ENCODE data around the gene GIMAP5. TPM values are rescaled to one million over a fixed set of nuclear protein-coding genes. Genes with fewer than 3 reads are reported as not detected.

The GIMAP5 gene
- total RNA-seq, 2 donors from 2014 or later, result 35.9 to 55.0 TPM

DNA sequence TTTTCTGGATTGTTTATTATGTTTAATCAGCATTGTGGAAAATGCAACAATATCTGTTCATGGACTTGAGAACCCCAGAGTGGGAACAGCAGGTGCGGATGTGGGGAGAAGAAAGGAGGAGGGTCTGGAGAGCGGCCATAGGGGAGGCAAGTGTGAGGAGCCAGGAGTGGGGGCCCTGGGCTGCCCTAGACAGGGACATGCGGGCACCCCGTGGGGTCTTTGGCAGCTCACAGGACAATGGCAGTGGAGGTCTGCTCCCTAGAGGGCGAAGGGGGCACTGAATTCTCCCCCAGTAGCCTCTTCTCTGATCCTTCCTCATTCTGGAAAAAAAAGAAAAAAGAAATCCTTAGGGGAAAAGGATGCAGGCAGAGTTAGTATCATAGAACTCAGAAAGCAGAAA lies 54.1 kb downstream of the GIMAP5 start:
- TF ChIP-seq, protein P1, sequence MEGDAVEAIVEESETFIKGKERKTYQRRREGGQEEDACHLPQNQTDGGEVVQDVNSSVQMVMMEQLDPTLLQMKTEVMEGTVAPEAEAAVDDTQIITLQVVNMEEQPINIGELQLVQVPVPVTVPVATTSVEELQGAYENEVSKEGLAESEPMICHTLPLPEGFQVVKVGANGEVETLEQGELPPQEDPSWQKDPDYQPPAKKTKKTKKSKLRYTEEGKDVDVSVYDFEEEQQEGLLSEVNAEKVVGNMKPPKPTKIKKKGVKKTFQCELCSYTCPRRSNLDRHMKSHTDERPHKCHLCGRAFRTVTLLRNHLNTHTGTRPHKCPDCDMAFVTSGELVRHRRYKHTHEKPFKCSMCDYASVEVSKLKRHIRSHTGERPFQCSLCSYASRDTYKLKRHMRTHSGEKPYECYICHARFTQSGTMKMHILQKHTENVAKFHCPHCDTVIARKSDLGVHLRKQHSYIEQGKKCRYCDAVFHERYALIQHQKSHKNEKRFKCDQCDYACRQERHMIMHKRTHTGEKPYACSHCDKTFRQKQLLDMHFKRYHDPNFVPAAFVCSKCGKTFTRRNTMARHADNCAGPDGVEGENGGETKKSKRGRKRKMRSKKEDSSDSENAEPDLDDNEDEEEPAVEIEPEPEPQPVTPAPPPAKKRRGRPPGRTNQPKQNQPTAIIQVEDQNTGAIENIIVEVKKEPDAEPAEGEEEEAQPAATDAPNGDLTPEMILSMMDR (IDR thresholded peaks at IDR 0.05), result no peak
- DNase-seq (ENCODE audit: low spot score) (no peak), ATAC-seq (ENCODE audit: insufficient number of reproducible peaks, low FRiP score, low read depth) (no peak)
- H3K27me3 ChIP-seq (replicated peaks; ENCODE audit: insufficient read depth), result no peaks in the 10 kb centered on the region
- peaks cover 0 to 4% of the 10 kb centered on the region in 2 donors for H3K4me1 ChIP-seq (ENCODE audit: control insufficient read depth in 1 of 2, low read depth in 2 of 2)
- no peaks in the 10 kb centered on the region for H3K9me3 ChIP-seq
- no peak overlapping the region for H3K4me3 ChIP-seq
- no peaks in the 10 kb centered on the region for H3K36me3 ChIP-seq
- no peak overlapping the region for H3K27ac ChIP-seq

DNA sequence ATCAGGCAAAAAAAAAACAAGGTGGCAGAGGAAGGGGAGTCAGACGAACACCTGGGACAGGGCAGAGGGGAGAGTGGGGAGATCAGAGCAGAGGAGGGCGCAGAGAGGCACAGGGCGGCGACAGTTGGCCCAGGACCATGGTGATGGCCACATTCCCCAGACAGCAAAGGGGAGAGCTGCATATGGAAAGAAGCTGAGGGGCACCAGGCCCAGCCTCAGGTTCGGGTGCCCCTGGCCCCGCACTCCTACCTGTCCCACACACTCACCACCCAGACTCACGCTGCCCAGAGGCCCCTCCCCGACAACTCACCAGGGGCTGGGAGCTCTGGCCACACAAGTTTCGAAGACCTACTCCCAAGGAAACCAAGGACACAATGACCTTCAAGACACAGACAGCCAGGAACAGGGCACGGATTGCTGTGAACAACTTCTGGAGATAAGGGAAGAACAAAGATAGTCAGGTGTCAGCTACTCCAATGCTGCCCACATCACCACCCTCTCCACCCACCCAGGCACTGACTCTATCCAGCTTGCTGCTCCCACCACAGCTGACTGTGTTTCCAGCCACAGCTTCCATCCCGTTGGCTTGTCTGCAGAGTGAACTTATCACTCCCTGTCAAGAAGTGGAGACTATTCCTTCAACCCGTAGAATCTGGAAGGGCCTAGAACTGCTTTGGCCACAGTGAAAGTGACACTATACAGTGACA lies 54.7 kb downstream of the GIMAP5 start:
- Histone ChIP-seq H3K9me3 (no peaks in the 10 kb centered on the region), H3K36me3 (no peaks in the 10 kb centered on the region), H3K27ac (no peak overlapping the region), H3K4me3 (no peak overlapping the region), H3K27me3 (replicated peaks; ENCODE audit: insufficient read depth) (no peaks in the 10 kb centered on the region), H3K4me1 (ENCODE audit: control insufficient read depth in 1 of 2, low read depth in 2 of 2) (peaks cover 0 to 4% of the 10 kb centered on the region in 2 donors)
- DNase-seq (ENCODE audit: low spot score) (no peak), ATAC-seq (ENCODE audit: insufficient number of reproducible peaks, low FRiP score, low read depth) (no peak)
- TF ChIP-seq, protein P1 (IDR thresholded peaks at IDR 0.05), result no peak

Other genes with a start within 250 kb of the GIMAP5 start
- 10 to 100 TPM; 12.6 to 21.4 TPM for gene GIMAP7, start 222.5 kb upstream of the GIMAP5 start, total RNA-seq
- 10 to 100 TPM; 12.3 to 29.3 TPM for gene GIMAP4, start 170.0 kb upstream of the GIMAP5 start, total RNA-seq
- 10 to 100 TPM; 20.3 to 41.1 TPM for gene GIMAP6, start 105.0 kb upstream of the GIMAP5 start, total RNA-seq
- 10 to 100 TPM in 1 of 2 donors, 1 to 10 TPM in 1; 5.9 to 18.0 TPM for gene GIMAP2, start 51.7 kb upstream of the GIMAP5 start, total RNA-seq
- 1 to 10 TPM; 4.2 to 7.8 TPM for gene GIMAP1, start 20.8 kb upstream of the GIMAP5 start, total RNA-seq
- 10 to 100 TPM; 21.0 to 25.2 TPM for gene TMEM176B, start 62.9 kb downstream of the GIMAP5 start, total RNA-seq
- 10 to 100 TPM in 1 of 2 donors, 1 to 10 TPM in 1; 9.1 to 23.4 TPM for gene TMEM176A, start 63.4 kb downstream of the GIMAP5 start, total RNA-seq
- not detected for gene AOC1, start 115.1 kb downstream of the GIMAP5 start, total RNA-seq
- 1 to 10 TPM in 1 of 2 donors, not detected in 1; 1.2 TPM for gene KCNH2, start 240.9 kb downstream of the GIMAP5 start, total RNA-seq